ENCODE results near the gene PCTP. TPM values are rescaled to one million over a fixed set of nuclear protein-coding genes. Genes with fewer than 3 reads are reported as not detected.

The PCTP gene
- total RNA-seq, 4 donors from 2014 or later: 6.9 to 13.6 (median 9.7) TPM

GRCh38 chr17:55743103-55743679, 7.7 kb upstream of the PCTP start:
- Histone ChIP-seq H3K4me3 (no peak overlapping the region), H3K27ac (no peak overlapping the region), H3K9me3 (no peaks in the 10 kb centered on the region), H3K36me3 (no peaks in the 10 kb centered on the region), H3K4me1 (no peaks in the 10 kb centered on the region), H3K27me3 (no peaks in the 10 kb centered on the region)
- 27 to 31% methylated on average over 3 of the region's 3 CpGs for WGBS, 2 donors
- DNase-seq: no peak
- TF ChIP-seq POLR2A (IDR thresholded peaks at IDR 0.05): no peak
- TF ChIP-seq, protein P1, sequence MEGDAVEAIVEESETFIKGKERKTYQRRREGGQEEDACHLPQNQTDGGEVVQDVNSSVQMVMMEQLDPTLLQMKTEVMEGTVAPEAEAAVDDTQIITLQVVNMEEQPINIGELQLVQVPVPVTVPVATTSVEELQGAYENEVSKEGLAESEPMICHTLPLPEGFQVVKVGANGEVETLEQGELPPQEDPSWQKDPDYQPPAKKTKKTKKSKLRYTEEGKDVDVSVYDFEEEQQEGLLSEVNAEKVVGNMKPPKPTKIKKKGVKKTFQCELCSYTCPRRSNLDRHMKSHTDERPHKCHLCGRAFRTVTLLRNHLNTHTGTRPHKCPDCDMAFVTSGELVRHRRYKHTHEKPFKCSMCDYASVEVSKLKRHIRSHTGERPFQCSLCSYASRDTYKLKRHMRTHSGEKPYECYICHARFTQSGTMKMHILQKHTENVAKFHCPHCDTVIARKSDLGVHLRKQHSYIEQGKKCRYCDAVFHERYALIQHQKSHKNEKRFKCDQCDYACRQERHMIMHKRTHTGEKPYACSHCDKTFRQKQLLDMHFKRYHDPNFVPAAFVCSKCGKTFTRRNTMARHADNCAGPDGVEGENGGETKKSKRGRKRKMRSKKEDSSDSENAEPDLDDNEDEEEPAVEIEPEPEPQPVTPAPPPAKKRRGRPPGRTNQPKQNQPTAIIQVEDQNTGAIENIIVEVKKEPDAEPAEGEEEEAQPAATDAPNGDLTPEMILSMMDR (IDR thresholded peaks at IDR 0.05): no peak
- intact Hi-C loops (cut with DNase I): no loop called here

DNA sequence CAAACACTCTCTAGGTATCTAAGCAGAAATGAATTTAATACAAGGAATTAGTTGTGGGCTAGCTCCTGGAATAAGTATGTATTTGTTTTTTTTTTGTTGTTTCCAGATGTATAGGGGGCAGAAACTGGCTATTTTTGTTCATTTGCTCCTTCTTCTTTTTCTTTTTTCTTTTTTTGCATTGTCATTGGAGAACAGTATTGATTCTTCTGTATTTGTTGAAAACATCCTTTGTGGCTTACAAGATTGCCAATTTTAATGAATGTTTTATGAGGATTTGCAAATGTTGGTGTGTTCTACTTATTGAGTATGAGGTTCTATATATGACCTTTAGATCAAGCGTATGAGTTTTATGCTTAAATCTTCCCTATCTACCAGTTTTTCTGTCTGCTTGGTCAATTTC, 5.6 kb upstream of the PCTP start:
- DNase-seq: no peak
- WGBS, 2 donors: 96 to 100% methylated on average over 1 of the region's 1 CpG
- Histone ChIP-seq H3K36me3 (no peaks in the 10 kb centered on the region), H3K27ac (no peak overlapping the region), H3K4me3 (no peak overlapping the region), H3K4me1 (no peaks in the 10 kb centered on the region), H3K27me3 (no peaks in the 10 kb centered on the region), H3K9me3 (no peaks in the 10 kb centered on the region)
- intact Hi-C loops (cut with DNase I): no loop called here
- TF ChIP-seq POLR2A (IDR thresholded peaks at IDR 0.05): no peak
- TF ChIP-seq, protein P1 (IDR thresholded peaks at IDR 0.05): no peak

- intact Hi-C loops (cut with DNase I): no loop called here
- Histone ChIP-seq H3K27ac (no peak overlapping the region), H3K27me3 (no peaks in the 10 kb centered on the region), H3K4me1 (peaks cover 0 to 3% (median under 1%) of the 10 kb centered on the region in 3 donors), H3K36me3 (no peaks in the 10 kb centered on the region), H3K9me3 (no peaks in the 10 kb centered on the region), H3K4me3 (no peak overlapping the region)
- DNase-seq: no peak
- WGBS, 2 donors: 90 to 93% methylated on average over 1 of the region's 1 CpG
- TF ChIP-seq POLR2A (IDR thresholded peaks at IDR 0.05): no peak
- TF ChIP-seq, protein P1 (IDR thresholded peaks at IDR 0.05): no peak
Measured at GRCh38 chr17:55746466-55746865, 4.4 kb upstream of the PCTP start.

DNA sequence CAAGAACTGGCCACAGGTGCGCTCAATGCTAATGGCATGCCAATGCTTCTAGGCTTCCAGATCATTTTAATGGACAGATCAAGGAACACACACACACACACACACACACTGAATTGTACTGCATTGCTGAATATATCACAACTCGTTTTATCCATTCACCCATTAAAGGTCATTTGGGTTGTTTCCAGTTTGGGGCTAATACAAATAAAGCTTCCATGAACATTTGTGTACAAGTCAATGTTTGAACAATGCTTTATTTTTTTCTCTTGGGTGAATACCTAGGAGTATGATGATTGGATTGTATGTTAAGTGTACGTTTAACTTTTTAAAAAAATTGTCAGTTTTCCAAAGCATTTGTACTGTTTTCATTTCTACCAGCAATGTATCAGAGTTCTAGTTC, 3.6 kb upstream of the PCTP start:
- intact Hi-C loops (cut with DNase I): no loop called here
- no peaks in the 10 kb centered on the region for H3K9me3 ChIP-seq
- no peaks in the 10 kb centered on the region for H3K27me3 ChIP-seq
- 48 to 54% methylated on average over 3 of the region's 3 CpGs for WGBS, 2 donors
- TF ChIP-seq, protein P1 (IDR thresholded peaks at IDR 0.05): no peak
- no peak for TF ChIP-seq POLR2A (IDR thresholded peaks at IDR 0.05)
- DNase-seq: no peak
- H3K27ac ChIP-seq: no peak overlapping the region
- peaks cover 0 to 10% (median 8%) of the 10 kb centered on the region in 3 donors for H3K4me1 ChIP-seq
- H3K36me3 ChIP-seq: no peaks in the 10 kb centered on the region
- H3K4me3 ChIP-seq: no peak overlapping the region

DNA sequence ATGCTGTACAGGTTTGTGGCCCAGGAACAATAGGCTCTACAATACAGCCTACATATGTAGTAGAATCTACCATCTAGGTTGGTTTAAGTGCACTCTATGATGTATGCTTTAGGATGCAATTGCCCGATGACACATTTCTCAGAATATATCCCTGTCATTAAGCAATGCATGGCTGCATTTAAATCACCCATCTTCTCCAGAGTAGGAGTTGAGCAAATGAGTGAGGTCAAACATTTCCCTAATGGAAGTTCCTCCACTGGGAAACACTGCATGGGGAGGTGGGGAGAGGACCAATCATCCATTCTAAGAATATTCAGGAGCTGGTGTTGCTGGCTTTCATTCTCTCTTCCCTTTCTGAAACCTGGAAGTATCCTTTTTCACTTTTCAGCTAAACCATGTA, 2.0 kb upstream of the PCTP start:
- WGBS, 2 donors: 89 to 93% methylated on average over 1 of the region's 1 CpG
- Histone ChIP-seq H3K27me3 (no peaks in the 10 kb centered on the region), H3K9me3 (no peaks in the 10 kb centered on the region), H3K4me1 (peaks cover 0 to 19% (median 12%) of the 10 kb centered on the region in 3 donors), H3K4me3 (no peak overlapping the region), H3K27ac (no peak overlapping the region), H3K36me3 (peaks cover 0 to 4% (median 0%) of the 10 kb centered on the region in 3 donors)
- TF ChIP-seq, protein P1 (IDR thresholded peaks at IDR 0.05): no peak
- no peak for TF ChIP-seq POLR2A (IDR thresholded peaks at IDR 0.05)
- no peak for DNase-seq
- intact Hi-C loops (cut with DNase I): no loop called here
